Subcutaneous adipose tissue (tissue), 4 donors: ENCODE results near the gene OR11H7. TPM values are rescaled to one million over a fixed set of nuclear protein-coding genes. Genes with fewer than 3 reads are reported as not detected.

Experiments
- total RNA-seq, 4 donors: library from RNA; depleted of rRNA; stranded (reverse); fragments of >200 nt; gene quantifications; one replicate each; pipeline ENCODE4 v1.1.0, GENCODE V29; 2016
- TF ChIP-seq, protein P1 (sequence below): fragments of 450-650 bp; IDR thresholded peaks from one replicate; pipeline ENCODE4 v1.5.1; 2016; ENCODE audit warnings: low read depth, mild to moderate bottlenecking, control low read depth, antibody characterized with exemption, moderate library complexity

OR11H7 gene
- total RNA-seq, 4 donors from 2014 or later, result not detected

DNA sequence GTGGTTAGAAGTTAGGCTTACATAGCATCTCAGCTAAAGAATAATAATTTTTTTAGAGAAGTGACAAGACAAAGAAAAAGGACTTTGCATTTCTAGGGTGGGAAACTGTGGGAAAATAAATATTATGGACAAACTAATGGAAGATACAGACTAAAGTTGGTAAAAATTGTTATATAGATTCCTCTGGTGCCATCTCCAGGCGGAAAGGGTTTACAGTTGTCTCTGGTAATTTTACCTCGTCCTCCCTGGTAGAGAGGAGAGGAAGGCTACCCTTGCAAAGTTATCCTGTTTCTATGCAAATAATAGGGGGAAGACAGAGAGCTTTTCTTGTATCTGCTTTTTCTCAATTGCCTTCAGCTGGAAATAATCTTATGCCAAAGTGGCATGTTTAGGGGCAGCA lies 32.9 kb upstream of the OR11H7 start:
- TF ChIP-seq, protein P1, sequence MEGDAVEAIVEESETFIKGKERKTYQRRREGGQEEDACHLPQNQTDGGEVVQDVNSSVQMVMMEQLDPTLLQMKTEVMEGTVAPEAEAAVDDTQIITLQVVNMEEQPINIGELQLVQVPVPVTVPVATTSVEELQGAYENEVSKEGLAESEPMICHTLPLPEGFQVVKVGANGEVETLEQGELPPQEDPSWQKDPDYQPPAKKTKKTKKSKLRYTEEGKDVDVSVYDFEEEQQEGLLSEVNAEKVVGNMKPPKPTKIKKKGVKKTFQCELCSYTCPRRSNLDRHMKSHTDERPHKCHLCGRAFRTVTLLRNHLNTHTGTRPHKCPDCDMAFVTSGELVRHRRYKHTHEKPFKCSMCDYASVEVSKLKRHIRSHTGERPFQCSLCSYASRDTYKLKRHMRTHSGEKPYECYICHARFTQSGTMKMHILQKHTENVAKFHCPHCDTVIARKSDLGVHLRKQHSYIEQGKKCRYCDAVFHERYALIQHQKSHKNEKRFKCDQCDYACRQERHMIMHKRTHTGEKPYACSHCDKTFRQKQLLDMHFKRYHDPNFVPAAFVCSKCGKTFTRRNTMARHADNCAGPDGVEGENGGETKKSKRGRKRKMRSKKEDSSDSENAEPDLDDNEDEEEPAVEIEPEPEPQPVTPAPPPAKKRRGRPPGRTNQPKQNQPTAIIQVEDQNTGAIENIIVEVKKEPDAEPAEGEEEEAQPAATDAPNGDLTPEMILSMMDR, result no peak

DNA sequence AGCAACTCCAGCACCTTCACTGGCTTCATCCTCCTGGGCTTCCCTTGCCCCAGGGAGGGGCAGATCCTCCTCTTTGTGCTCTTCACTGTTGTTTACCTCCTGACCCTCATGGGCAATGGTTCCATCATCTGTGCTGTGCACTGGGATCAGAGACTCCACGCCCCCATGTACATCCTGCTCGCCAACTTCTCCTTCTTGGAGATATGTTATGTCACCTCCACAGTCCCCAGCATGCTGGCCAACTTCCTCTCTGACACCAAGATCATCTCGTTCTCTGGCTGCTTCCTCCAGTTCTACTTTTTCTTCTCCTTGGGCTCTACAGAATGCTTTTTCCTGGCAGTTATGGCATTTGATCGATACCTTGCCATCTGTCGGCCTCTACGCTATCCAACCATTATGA lies 31.3 kb upstream of the OR11H7 start:
- TF ChIP-seq, protein P1, result no peak

DNA sequence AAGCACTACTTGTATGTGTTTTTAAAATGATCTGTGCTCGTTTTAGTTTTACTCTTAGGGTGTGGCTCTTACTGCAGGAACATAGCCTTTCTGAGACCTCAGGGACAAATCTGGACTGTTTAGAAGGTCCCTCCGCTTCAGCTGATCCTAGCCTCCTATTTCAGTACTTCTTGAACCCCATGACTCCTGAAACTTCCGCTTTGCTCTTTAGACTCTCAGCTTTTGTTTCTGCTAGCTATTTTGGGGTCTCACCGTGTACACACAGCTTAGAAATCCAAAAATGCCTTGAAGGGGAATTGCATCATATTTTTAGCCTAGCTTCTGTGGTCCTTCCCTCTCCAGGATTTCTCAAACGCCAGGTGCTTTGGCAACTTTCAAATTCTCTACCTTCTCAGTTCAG lies 29.8 kb upstream of the OR11H7 start:
- TF ChIP-seq, protein P1, result no peak

DNA sequence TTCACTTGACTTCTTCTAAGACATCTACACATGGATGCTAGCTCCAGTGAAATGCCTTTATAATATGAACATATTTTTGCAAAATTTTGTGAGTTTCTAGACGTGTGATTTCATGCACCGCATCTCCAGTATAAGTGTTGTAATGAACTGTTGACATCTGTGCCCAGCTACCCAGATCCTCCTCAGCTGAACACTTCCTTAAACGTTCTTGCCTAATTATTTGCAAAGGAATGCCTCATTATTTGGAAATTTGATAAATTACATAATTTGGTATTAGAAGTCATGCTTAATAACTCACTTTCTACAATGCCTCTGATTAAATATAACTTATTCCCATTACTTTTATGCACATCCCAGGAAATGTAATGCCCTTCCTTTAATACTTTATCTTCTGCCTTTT lies 24.1 kb upstream of the OR11H7 start:
- TF ChIP-seq, protein P1, result no peak

DNA sequence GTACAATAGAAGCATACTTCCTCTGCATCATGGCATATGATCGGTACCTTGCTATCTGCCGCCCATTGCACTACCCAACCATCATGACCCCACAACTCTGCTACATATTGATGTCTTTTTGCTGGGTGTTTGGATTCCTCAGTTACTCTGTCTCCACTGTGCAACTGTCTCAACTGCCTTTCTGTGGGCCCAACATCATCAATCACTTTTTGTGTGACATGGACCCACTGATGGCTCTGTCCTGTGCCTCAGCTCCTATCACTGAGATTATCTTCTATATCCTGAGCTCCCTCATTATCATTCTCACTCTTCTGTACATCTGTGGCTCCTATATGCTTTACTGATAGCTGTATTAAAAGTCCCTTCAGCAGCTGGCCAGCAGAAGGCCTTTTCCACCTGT lies 19.2 kb upstream of the OR11H7 start:
- TF ChIP-seq, protein P1, result no peak

DNA sequence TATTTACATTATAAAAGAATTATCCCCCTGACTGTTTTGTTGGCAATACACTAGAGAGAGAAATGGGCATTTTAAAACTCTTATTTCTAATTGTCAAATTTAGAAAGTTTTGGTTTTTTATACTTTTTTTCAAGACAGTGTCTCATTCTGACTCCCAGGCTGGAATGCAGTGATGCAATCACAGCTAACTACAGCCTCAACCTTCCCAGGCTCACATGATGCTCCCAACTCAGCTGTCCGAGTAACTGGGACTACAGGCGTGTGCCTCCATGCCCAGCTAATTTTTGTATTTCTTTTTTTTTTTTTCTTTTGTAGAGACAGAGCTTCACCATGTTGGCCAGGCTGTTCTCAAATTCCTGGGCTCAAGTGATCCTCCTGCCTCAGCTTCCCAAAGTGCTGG lies 13.6 kb upstream of the OR11H7 start:
- TF ChIP-seq, protein P1, result no peak

DNA sequence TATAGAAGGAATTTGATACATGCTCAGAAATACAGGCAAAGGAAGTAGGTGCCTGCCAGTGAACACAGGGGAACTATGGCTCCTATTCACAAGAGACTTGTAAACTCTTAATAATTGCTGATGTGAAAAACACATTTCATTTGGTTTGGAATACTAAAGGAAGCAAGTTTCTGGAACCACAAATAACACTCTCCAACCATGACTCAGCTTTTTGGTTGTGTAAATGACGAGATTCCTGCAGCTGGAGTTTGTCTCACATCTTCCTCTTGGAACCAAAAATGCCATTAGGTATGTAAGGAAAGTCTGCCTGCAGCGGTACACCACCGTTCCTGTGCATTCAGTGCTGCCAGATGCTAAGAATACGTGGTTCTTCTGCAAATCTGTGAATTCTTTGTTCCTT lies 9.7 kb upstream of the OR11H7 start:
- TF ChIP-seq, protein P1, result no peak
